DMS153 treated with DMSO at 0.1 percent for 48 hours (cell line): ENCODE data around the gene GOLGA6L22.
"Not testable (repeated sequence)": the region's sequence is repeated elsewhere in the genome, so short reads cannot be mapped to it uniquely, and the experiment has no call there.

Source experiments
- DNase-seq: peaks from one replicate; lab custom pipeline; 2025; ENCODE audit not compliant: unreplicated experiment; lab: John Stamatoyannopoulos, UW

Gene GOLGA6L22

GRCh38 chr15:22458603-22459002 lies at the start of gene GOLGA6L22:
GOLGA6L22 (plus strand) TSS chr15:22458903; CDS start chr15:22458994, 91 bp downstream.
- DNase-seq, result not testable (repeated sequence)

GRCh38 chr15:22417288-22417687 lies 41.4 kb upstream of the GOLGA6L22 start:
- not testable (repeated sequence) for DNase-seq

- DNase-seq, result not testable (repeated sequence)
These were observed 40.9 kb upstream of the GOLGA6L22 start for GRCh38 chr15:22417795-22418194.

GRCh38 chr15:22418212-22418611 lies 40.5 kb upstream of the GOLGA6L22 start:
- DNase-seq, result not testable (repeated sequence)

GRCh38 chr15:22418666-22419065 lies 40.0 kb upstream of the GOLGA6L22 start:
- not testable (repeated sequence) for DNase-seq

GRCh38 chr15:22420340-22420739 lies 38.4 kb upstream of the GOLGA6L22 start:
- DNase-seq, result not testable (repeated sequence)

GRCh38 chr15:22429426-22429825 lies 29.3 kb upstream of the GOLGA6L22 start:
- DNase-seq, result not testable (repeated sequence)

- not testable (repeated sequence) for DNase-seq
These were observed 27.0 kb upstream of the GOLGA6L22 start for GRCh38 chr15:22431687-22432086.

- DNase-seq, result not testable (repeated sequence)
These were observed 35.9 kb downstream of the GOLGA6L22 start for GRCh38 chr15:22494490-22495113.

- DNase-seq, result not testable (repeated sequence)
These were observed 38.5 kb downstream of the GOLGA6L22 start for GRCh38 chr15:22497200-22497599.

- DNase-seq, result not testable (repeated sequence)
These were observed 39.7 kb downstream of the GOLGA6L22 start for GRCh38 chr15:22498220-22498925.

GRCh38 chr15:22502272-22502671 lies 43.6 kb downstream of the GOLGA6L22 start:
- DNase-seq, result not testable (repeated sequence)

- DNase-seq, result not testable (repeated sequence)
These were observed 48.3 kb downstream of the GOLGA6L22 start for GRCh38 chr15:22506959-22507358.

- not testable (repeated sequence) for DNase-seq
These were observed 57.4 kb downstream of the GOLGA6L22 start for GRCh38 chr15:22516140-22516539.
